Measurements from ENCODE around the gene RNF8.

The RNF8 gene

DNA sequence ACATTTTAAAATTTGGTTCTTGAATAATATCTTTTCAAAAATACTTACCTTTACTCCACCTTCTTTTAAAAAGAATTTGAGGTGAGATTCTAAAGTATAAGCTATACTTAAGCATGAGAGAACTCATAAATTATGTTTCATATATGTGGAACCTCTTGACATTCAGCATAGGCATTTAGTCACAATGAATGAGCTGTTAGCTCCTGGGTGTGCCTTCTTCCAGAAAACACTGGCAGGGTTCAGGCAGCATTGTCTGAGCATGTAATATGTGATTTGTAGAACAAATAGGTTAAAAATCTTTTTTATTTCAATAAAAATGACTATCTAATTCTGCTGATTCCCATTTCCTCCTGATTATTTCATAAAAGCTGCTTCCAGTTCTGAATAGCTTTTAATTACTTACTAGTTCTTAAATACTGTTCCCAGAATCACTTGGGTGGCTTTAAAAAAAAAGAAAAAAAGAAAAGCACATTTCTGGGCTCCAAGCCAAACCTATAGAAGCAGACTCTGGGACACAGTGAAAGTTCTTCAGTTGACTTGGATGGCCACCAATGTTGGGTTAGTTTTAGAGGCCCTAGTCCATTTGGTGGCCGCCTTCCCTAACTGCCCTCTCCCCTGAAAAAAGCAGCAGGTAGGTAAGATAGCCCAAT lies 20.2 kb downstream of the RNF8 start:
- Histone ChIP-seq H3K27ac (no peak overlapping the region), H3K4me3 (ENCODE audit: low read depth in 1 of 2, low read length in 1 of 2) (no peak overlapping the region), H3K4me1 (ENCODE audit: control insufficient read depth in 1 of 2, insufficient read depth in 1 of 2, low read depth in 1 of 2, low read length in 1 of 2) (peaks cover 5 to 6% of the 10 kb centered on the region in 2 experiments), H3K36me3 (peaks cover 32% of the 10 kb centered on the region), H3K27me3 (no peaks in the 10 kb centered on the region), H3K9me3 (no peaks in the 10 kb centered on the region)
- TF ChIP-seq, protein P1, sequence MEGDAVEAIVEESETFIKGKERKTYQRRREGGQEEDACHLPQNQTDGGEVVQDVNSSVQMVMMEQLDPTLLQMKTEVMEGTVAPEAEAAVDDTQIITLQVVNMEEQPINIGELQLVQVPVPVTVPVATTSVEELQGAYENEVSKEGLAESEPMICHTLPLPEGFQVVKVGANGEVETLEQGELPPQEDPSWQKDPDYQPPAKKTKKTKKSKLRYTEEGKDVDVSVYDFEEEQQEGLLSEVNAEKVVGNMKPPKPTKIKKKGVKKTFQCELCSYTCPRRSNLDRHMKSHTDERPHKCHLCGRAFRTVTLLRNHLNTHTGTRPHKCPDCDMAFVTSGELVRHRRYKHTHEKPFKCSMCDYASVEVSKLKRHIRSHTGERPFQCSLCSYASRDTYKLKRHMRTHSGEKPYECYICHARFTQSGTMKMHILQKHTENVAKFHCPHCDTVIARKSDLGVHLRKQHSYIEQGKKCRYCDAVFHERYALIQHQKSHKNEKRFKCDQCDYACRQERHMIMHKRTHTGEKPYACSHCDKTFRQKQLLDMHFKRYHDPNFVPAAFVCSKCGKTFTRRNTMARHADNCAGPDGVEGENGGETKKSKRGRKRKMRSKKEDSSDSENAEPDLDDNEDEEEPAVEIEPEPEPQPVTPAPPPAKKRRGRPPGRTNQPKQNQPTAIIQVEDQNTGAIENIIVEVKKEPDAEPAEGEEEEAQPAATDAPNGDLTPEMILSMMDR (IDR thresholded peaks at IDR 0.05), result no peak

DNA sequence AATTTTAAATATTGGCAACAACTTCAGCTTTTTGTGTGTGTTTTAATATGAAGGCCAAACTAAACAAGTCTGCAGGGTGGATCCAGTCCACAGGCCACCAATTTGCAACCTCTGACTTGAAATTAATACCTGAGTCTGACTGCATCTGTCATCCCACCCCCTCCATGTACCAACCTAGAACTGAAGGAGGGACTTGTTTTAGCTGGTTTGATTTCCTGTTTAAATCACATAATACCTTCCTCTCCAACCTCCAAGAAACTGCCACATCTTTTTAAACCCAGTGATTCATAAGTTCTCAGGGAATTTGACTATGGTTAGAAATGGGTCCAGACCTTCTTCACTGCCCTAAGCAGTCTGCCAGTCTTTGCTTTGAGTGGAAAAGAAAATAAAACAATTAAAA lies 21.6 kb downstream of the RNF8 start:
- TF ChIP-seq, protein P1 (IDR thresholded peaks at IDR 0.05), result no peak
- H3K36me3 ChIP-seq, result peaks cover 32% of the 10 kb centered on the region

GRCh38 chr6:37376078-37376743 lies 22.4 kb downstream of the RNF8 start:
- TF ChIP-seq, protein P1 (IDR thresholded peaks at IDR 0.05), result no peak
- Histone ChIP-seq H3K4me3 (ENCODE audit: low read depth in 1 of 2, low read length in 1 of 2) (no peak overlapping the region), H3K27me3 (no peaks in the 10 kb centered on the region), H3K4me1 (ENCODE audit: control insufficient read depth in 1 of 2, insufficient read depth in 1 of 2, low read depth in 1 of 2, low read length in 1 of 2) (no peaks in the 10 kb centered on the region), H3K27ac (no peak overlapping the region), H3K36me3 (peaks cover 32% of the 10 kb centered on the region), H3K9me3 (no peaks in the 10 kb centered on the region)

More for the DNA sequence above, 21.6 kb downstream of the RNF8 start:
- Histone ChIP-seq H3K4me3 (ENCODE audit: low read depth in 1 of 2, low read length in 1 of 2) (no peak overlapping the region), H3K27me3 (no peaks in the 10 kb centered on the region), H3K27ac (no peak overlapping the region), H3K9me3 (no peaks in the 10 kb centered on the region), H3K4me1 (ENCODE audit: control insufficient read depth in 1 of 2, insufficient read depth in 1 of 2, low read depth in 1 of 2, low read length in 1 of 2) (no peaks in the 10 kb centered on the region)

DNA sequence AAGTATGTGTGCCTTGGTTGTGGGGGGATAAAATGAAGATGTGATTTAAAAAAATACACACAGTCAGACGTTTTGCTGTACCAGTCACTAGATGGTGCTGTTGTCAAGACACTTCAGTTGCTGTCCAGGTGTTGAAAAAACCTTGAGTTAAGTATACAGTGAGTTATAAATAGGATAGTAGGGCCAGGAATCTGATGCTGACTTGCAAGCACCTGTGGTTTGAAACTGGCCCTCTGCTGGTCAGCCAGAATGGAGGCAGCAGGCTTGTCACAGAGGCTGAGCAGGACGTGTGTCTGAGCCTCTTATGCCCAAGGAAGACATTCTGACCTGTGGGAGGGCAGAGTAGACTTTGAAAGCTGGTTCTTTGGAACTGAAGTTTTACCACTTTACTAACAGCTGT lies 27.8 kb downstream of the RNF8 start:
- TF ChIP-seq, protein P1 (IDR thresholded peaks at IDR 0.05), result no peak
- Histone ChIP-seq H3K27ac (no peak overlapping the region), H3K36me3 (peaks cover 18% of the 10 kb centered on the region), H3K27me3 (no peaks in the 10 kb centered on the region), H3K9me3 (no peaks in the 10 kb centered on the region), H3K4me1 (ENCODE audit: control insufficient read depth in 1 of 2, insufficient read depth in 1 of 2, low read depth in 1 of 2, low read length in 1 of 2) (no peaks in the 10 kb centered on the region), H3K4me3 (ENCODE audit: low read depth in 1 of 2, low read length in 1 of 2) (no peak overlapping the region)

- TF ChIP-seq, protein P1 (IDR thresholded peaks at IDR 0.05), result no peak
- H3K9me3 ChIP-seq, result no peaks in the 10 kb centered on the region
- H3K4me1 ChIP-seq (ENCODE audit: control insufficient read depth in 1 of 2, insufficient read depth in 1 of 2, low read depth in 1 of 2, low read length in 1 of 2), result no peaks in the 10 kb centered on the region
- no peak overlapping the region for H3K27ac ChIP-seq
- no peak overlapping the region for H3K4me3 ChIP-seq (ENCODE audit: low read depth in 1 of 2, low read length in 1 of 2)
- H3K27me3 ChIP-seq, result no peaks in the 10 kb centered on the region
- H3K36me3 ChIP-seq, result peaks cover 10% of the 10 kb centered on the region
Measured at GRCh38 chr6:37382994-37383765, 29.4 kb downstream of the RNF8 start.
